GM10266 (cell line): ENCODE results near the gene TMEM30A.
A peak's percentile ranks its signal among the peaks of the same experiment; 100 is the strongest.

ENCODE experiments used
- DNase-seq: peaks from one replicate; pipeline ENCODE4 v3.0.0; 2012; ENCODE audit errors: extremely low spot score
- TF ChIP-seq, protein P1 (sequence below): IDR thresholded peaks from 2 replicates; pipeline ENCODE4 v1.5.1; 2012; ENCODE audit warnings: mild to moderate bottlenecking, low read depth; ENCODE audit not compliant: control insufficient read depth, insufficient read depth; ENCODE audit errors: missing control alignments

The TMEM30A gene

GRCh38 chr6:75215291-75215690 lies 69.3 kb downstream of the TMEM30A start:
- TF ChIP-seq, protein P1, sequence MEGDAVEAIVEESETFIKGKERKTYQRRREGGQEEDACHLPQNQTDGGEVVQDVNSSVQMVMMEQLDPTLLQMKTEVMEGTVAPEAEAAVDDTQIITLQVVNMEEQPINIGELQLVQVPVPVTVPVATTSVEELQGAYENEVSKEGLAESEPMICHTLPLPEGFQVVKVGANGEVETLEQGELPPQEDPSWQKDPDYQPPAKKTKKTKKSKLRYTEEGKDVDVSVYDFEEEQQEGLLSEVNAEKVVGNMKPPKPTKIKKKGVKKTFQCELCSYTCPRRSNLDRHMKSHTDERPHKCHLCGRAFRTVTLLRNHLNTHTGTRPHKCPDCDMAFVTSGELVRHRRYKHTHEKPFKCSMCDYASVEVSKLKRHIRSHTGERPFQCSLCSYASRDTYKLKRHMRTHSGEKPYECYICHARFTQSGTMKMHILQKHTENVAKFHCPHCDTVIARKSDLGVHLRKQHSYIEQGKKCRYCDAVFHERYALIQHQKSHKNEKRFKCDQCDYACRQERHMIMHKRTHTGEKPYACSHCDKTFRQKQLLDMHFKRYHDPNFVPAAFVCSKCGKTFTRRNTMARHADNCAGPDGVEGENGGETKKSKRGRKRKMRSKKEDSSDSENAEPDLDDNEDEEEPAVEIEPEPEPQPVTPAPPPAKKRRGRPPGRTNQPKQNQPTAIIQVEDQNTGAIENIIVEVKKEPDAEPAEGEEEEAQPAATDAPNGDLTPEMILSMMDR: no peak
- no peak for DNase-seq

GRCh38 chr6:75213732-75214131 lies 70.9 kb downstream of the TMEM30A start:
- DNase-seq: peak; percentile 10
- TF ChIP-seq, protein P1: no peak

- TF ChIP-seq, protein P1: no peak
- DNase-seq: no peak
Measured at GRCh38 chr6:75213112-75213511, 71.5 kb downstream of the TMEM30A start.

GRCh38 chr6:75211920-75212590 lies 72.5 kb downstream of the TMEM30A start:
- DNase-seq: no peak
- TF ChIP-seq, protein P1: no peak

- peak; percentile 50 for DNase-seq
- TF ChIP-seq, protein P1: peak; percentile 77
Measured at GRCh38 chr6:75210885-75211739, 73.5 kb downstream of the TMEM30A start.

GRCh38 chr6:75209184-75209723 lies 75.3 kb downstream of the TMEM30A start:
- TF ChIP-seq, protein P1: no peak
- no peak for DNase-seq
